AG08396 (cell line): ENCODE results near the gene SCYGR1.
"Not testable (repeated sequence)": the region's sequence is repeated elsewhere in the genome, so short reads cannot be mapped to it uniquely, and the experiment has no call there.

Experiments
- DNase-seq: peaks from one replicate; pipeline ENCODE4 v3.0.0; 2012; ENCODE audit warnings: low spot score, mixed read lengths

The SCYGR1 gene

GRCh38 chr2:227370092-227370491 is 17.7 kb downstream of the SCYGR1 start:
- DNase-seq, result no peak

- DNase-seq, result no peak
These were observed 19.2 kb downstream of the SCYGR1 start for GRCh38 chr2:227368574-227368973.

- no peak for DNase-seq
These were observed 20.3 kb downstream of the SCYGR1 start for GRCh38 chr2:227367427-227367795.

GRCh38 chr2:227366769-227367426 is 20.9 kb downstream of the SCYGR1 start:
- DNase-seq, result no peak

- no peak for DNase-seq
These were observed 21.9 kb downstream of the SCYGR1 start for GRCh38 chr2:227365833-227366232.

GRCh38 chr2:227364585-227365263 is 23.0 kb downstream of the SCYGR1 start:
- DNase-seq, result not testable (repeated sequence)

GRCh38 chr2:227363756-227364155 is 24.0 kb downstream of the SCYGR1 start:
- DNase-seq, result no peak

GRCh38 chr2:227360351-227360750 is 27.4 kb downstream of the SCYGR1 start:
- no peak for DNase-seq

GRCh38 chr2:227351639-227352038 is 36.1 kb downstream of the SCYGR1 start:
- no peak for DNase-seq

- DNase-seq, result no peak
These were observed 37.6 kb downstream of the SCYGR1 start for GRCh38 chr2:227349989-227350612.

GRCh38 chr2:227348324-227348723 is 39.4 kb downstream of the SCYGR1 start:
- no peak for DNase-seq

GRCh38 chr2:227347117-227347516 is 40.6 kb downstream of the SCYGR1 start:
- DNase-seq, result no peak

GRCh38 chr2:227344231-227344630 is 43.5 kb downstream of the SCYGR1 start:
- no peak for DNase-seq

GRCh38 chr2:227341553-227341952 is 46.2 kb downstream of the SCYGR1 start:
- no peak for DNase-seq

GRCh38 chr2:227340106-227340505 is 47.6 kb downstream of the SCYGR1 start:
- DNase-seq, result no peak

- DNase-seq, result no peak
These were observed 48.6 kb downstream of the SCYGR1 start for GRCh38 chr2:227339098-227339599.
